ENCODE data around the gene PDE9A. TPM values are rescaled to one million over a fixed set of nuclear protein-coding genes. Genes with fewer than 3 reads are reported as not detected.

PDE9A gene
- polyA plus RNA-seq, 4 donors = 7.3 to 41.0 (median 38.6) TPM

DNA sequence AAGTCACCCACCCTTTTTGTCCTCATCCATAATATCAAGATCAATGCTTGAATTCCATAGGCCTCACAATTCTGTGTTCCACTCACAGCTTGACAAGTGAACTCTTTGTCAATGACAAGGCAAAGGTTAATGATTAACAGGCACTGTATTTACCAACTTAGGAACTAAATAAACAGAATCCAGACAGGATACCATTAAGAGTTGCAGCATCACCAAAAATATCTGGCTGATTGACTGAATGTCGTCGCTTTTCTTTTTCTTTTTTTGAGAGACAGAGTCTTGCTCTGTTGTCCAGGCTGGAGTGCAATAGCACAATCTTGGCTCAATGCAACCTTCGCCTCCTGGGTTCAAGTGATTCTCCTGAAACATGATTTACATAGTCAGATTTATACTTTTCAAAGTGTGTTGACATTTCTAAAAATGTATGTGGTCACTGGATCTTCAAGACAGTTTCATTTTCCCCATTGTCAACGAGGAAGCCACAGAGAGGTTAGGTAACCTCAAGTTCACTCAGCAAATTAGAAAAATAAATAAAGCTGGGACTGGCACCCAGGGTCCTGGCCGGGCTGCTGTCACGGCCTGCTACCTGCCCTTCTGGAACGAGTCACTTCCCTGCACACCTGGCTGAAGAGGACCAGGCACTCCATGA is 81.0 kb downstream of the PDE9A start:
- no peak for DNase-seq (ENCODE audit: low read depth in 4 of 4, low spot score in 3 of 4)

DNA sequence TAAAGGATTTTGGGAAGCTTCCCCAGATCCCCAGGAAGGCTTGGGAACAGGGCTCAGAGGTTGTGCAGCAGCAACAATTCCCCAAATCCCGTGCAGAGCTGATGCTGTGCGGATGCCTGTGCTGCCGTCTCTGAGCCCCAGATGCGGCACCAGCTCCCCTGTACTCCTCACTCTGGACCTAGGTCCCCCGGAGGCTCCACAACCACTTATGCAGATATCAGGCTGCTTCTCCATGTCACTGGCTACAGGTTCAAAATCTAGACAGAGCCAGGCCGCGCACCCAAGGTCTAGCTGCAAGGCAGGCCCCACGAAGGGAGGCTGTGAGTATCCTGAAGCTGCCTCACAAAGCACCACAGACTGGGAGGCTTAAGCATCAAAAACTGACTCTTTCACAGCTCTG is 81.6 kb downstream of the PDE9A start:
- DNase-seq (ENCODE audit: low read depth in 4 of 4, low spot score in 3 of 4) = no peak

DNA sequence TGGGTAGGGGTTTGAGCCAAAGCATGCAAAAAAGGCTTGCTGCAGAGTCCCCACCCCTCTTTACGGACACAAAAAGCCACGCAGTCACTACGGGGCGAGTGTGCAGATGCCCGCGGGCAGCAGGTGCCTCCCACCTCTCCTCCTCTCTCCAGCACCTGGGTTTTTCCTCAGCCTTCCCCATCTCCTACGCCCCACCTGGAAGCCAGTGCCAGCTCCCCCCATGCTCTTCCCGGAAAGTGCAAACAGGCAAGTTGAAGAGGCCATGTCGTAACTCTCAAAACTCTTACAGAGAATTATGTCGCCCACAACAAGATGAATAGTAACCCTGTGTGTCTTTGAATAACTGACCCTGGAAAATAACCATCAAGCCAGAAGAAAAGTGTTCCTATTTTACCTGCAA is 82.5 kb downstream of the PDE9A start:
- DNase-seq (ENCODE audit: low read depth in 4 of 4, low spot score in 3 of 4) = no peak

DNA sequence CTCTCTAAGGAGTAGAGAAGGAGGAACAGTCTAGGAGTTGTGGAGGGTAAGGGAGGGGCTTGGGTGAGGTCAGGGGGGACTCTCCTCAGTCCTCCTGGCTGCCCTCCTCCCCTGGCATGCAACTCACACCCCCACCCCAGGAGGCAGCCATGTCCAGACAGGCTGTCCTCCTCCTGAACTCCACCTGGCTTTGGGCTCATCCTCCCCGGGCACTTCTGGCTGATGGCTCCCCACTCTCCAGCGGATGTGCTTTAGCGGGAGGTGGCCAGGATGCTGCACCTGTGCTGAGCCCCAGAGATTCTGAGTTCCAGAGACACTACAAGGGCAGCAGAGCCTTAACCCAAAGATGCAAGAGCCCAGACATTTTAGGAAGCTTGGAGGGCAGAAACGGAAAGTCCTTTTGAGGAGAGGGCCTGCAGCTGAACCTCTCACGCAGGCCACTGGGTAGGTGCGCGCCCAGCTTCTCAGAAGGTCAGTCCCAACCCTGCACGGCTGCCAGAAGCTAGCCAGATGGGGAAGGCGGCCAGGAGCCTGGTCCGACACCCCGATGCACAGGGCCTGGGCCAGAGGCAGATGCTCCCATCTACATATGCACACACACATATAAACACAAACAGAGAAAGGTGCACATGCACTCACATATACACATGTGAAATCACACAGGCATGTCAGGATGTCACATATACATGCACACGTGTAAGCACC is 83.4 kb downstream of the PDE9A start:
- no peak for DNase-seq (ENCODE audit: low read depth in 4 of 4, low spot score in 3 of 4)

DNA sequence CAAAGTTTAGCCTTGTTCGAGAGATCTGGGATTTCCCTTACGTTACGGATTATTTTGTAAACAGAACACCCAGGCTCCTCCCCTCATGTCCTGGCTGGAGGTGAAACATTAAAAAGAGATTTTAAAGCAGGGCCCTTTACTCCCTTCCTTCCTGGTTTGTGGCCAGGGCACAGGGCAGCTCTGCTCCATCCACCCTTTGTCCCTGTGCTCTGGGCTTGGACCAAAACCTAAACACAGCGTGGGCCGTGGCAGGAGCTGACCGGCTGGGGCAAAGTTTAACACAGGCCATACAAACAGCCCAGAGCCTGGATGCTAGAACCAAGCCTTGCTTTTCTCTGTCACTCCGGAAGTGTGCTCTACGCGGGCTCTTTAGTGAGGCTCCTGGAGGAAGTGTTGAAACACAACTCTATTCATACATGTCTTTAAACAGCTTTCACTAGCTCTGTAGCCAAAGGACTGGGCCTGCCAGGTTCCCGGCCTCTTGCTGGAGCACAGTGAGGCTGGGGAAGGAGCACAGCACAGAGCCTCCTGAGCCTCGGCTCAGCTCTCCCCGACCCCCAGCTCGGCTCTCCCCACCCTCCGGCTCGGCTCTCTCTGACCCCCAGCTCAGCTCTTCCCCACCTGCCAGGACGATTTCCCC is 84.7 kb downstream of the PDE9A start:
- DNase-seq (ENCODE audit: low read depth in 4 of 4, low spot score in 3 of 4) = no peak

DNA sequence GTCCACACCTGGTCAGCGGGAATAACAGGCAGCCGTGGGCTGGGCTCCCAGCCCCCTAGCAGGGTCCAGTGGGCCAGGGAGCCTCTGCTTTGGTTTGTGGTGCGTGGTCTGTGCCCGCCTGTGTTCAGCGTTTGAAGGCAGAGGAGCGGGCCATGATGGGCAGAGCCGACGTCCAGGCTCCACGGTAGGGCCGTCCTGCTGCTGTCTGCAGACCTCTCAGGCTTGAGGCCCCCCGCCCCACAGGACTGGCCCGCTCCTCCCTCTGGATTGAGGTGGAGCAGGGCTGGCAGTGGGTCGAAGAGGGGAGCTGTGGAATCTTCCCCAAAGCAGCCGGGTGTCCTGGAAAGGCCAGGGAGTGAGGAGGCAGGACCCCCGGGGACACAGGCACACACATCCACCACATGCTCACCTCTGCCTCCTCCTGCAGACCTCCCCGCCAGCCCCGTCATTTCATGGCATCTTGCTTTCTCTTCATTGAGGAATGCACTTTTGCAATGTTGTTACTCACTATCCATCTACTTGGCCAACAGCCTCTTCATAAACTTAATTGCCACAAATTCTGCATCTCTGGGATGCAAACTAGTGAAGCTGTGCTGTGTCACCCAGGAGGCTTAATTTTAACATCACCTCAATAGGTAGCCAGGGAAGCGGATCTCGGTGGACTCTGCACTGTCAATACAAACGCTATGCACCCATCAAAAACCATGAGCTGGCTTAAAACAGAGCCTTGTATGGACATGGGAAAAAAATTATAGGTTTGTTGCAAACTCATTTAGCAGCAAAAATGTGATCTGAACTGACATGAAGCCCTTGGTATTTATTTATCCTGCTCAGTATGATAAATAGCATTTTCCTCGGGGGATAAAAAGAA is 85.9 kb downstream of the PDE9A start:
- DNase-seq (ENCODE audit: low read depth in 4 of 4, low spot score in 3 of 4) = no peak

DNA sequence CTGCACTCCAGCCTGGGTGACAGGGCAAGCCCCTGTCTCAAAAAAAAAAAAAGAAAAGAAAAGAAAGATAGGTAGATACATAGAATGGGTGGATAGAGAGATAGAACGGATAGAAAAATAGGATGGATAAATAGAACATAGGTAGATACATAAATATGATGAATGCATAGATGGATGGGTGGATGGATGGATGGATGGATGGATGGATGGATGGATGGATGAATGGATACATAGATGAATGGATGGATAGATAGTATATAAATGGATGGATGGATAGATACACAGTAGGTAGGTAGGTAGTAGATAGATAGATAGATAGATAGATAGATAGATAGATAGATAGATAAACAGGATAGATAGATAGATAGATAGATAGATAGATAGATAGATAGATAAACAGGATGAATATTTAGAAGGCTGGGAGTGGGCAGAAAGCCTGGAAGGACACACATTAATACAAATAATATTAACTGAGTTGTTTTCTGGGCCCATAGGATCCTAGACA is 87.0 kb downstream of the PDE9A start:
- no peak for DNase-seq (ENCODE audit: low read depth in 4 of 4, low spot score in 3 of 4)

DNA sequence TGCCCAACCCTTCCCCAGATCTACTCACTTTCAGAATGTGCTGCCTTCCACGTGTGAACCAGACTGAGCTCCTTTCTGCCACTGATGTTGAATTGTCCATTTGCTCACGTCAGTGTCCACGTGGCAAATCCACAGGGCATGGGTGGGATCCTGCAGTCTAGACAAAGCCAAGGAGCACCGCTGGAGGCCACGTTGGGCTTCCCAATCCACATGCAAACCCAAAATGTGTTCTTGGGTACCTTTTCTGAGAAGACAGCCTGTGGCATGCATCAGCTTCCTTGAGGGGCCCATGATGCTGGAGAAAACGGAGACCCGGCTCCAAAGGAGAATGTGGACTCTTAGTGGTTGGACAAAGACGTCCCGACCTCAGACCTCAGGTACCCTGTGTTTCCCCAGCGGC is 87.6 kb downstream of the PDE9A start:
- no peak for DNase-seq (ENCODE audit: low read depth in 4 of 4, low spot score in 3 of 4)

DNA sequence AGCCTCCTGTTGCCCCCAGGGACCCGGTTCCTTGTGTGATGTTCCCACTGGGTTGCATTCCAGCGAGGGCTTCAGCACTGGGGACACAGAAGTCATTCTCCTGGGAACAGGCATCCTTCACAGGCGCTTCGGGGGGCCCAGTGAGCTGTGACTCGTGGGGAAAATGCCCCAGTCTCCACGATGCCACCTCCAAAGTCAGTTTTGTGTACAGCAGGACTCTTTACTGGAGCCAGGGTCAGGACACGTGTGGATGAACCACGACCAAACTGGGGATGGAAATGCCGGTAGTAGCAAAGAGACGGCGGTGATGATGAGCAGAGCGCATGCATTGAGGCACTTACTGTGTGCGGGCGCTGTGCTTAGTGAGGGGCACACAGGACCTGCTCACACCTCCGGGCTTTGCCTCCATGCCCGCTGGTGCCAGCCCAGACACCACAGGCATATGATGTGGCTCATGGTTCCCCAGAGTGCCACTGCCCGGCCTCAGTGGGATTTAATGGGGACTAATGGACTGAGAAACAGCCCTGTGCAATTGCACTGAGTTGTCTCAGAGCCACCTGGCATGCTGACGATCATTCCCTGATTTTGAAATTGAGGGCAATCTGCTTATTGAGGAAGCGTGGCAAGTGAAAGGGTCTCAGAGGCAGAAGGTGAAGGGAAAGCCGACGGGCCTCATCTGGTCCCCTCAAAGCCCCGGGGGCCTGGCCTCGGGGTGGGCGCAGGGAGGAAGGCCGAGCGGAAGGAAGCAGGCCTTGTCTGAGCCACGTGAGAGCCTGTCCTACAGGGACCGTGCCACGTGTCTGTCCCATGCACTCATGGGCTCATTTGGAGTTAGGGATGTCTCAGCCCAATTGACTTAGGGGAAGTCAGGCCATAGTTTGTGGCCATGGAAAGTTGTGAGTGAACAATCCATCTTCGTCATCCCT is 91.4 kb downstream of the PDE9A start:
- DNase-seq (ENCODE audit: low read depth in 4 of 4, low spot score in 3 of 4) = no peak

DNA sequence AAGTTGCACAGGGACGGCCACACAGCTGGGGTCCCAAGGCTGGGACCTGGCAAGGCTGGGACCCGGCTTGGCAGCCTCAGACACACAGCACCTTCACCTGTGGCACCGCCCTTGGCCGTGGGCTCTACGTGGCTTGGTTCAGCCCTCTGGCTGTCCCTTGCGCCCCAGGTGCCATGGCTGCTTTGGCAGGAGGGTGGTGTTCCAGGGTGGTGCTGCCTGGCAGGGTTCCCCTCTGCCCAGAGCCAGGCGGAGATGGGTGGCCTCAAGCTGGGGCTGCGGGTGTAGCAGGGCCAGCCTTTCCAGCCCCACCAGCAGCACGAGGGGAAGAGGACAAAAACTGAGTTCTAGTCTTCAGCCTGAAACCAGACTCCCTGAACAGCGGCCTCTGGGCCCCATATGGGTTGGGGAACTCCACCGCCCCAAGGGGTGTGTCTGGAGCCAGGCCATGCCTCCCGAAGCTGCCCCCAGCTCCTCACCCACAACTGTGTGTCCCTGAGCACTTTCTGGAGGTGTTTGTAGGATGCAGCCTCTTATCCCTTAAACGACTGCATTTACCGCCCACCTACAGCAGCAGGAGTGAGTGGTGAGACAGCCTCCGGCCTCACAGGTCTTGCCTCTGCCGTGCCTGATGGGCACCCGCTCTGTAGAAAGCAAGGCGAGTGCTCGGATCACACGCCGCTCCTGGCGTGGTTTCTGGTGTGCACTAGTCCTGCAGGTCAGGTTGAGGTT is 92.3 kb downstream of the PDE9A start:
- no peak for DNase-seq (ENCODE audit: low read depth in 4 of 4, low spot score in 3 of 4)

DNA sequence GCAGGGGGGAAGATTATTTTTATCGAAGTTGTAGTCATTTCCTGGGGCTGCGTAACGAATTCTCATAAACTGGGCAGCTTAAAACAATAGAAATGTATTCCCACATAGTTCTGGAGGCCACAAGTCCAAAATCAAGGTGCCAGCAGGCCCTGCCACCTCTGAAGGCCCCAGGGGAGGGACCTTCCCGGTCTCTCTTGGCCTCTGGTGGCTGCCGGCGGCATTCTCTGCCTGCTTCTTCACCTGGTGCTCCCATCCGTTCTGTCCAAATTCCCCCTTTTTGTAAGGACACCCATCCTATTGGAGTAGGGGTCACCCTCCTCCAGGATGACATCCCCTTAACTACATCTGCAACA is 92.8 kb downstream of the PDE9A start:
- no peak for DNase-seq (ENCODE audit: low read depth in 4 of 4, low spot score in 3 of 4)

DNA sequence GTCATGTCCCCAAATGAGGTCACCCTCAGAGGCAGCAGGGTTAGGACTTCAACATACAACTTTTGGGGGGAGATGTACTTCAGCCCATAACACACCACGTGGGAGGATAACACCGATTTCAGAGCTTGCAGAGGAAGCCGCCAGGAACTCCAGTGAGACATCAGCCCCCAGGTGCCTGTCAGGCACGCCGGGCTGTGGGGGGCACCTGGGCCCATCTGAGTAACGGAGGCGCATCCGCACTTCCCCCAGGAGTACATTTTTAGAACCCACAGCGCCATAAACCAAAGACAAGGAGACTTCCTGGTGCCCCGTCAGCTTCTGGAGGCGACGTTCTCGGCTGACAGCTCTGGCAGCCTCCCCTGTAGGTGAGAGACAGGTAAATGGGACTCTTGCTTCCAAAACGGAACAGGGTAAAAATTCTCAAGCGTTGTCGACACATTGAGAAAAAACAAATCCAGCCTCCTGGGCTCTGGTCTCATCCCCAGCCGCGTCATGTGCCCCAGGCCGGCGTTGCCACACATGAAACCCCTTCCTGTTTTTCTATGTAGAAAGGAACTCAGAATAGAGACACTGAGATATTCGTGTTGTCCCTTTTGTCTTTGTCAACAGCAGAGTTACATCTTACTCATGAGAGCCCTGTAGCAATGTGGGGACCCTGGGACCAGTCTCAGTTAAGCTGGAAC is 93.3 kb downstream of the PDE9A start:
- DNase-seq (ENCODE audit: low read depth in 4 of 4, low spot score in 3 of 4) = no peak

DNA sequence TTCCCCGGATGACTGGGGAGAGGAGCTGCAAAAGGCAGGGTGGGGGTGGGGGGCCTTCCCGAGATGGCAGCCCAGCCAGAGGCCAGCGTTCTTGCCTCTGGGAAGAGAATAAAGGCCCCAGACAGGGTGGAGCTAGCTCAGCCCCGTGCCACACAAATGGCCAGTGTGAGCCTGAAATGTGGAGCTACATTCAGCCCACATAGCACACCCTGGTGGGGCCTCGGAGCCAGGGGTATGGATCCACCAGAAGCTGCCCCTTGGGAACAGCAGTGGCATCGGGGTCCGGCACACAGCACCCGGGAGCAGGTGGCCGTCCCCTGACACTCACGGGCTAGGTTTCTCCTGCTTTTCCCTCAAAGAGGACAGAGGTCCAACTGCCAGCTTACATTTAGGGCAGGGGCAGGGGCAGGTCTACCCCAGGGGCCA is 93.9 kb downstream of the PDE9A start:
- DNase-seq (ENCODE audit: low read depth in 4 of 4, low spot score in 3 of 4) = no peak

DNA sequence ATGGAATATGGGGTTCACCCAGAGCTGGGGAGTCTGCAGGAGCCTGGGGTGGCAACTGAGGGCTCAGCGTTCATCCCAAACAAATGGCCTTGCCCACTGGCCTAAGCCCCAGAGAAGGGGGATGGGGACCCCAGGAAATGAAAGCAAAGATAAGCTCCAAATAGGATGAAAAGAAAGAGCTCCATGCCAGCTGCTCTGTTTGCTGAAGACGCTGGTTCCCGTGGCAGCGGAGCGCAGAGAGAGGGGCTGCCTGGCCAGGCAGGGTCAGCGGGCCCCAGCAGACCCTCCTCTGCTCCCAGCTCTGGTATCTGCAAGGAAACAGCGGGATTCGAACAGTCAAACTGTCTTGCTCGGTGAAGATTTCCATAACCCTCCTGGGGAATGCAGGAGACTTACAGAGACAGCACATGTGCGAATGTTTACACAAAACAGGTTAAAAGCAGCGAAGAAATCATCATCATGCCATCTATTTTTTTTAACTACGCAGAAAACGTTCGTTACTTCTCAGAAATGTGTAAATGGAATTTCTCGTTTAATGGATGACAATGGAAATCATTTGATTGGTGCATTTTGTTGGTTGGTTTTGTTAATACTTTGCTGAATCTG is 94.4 kb downstream of the PDE9A start:
- no peak for DNase-seq (ENCODE audit: low read depth in 4 of 4, low spot score in 3 of 4)

DNA sequence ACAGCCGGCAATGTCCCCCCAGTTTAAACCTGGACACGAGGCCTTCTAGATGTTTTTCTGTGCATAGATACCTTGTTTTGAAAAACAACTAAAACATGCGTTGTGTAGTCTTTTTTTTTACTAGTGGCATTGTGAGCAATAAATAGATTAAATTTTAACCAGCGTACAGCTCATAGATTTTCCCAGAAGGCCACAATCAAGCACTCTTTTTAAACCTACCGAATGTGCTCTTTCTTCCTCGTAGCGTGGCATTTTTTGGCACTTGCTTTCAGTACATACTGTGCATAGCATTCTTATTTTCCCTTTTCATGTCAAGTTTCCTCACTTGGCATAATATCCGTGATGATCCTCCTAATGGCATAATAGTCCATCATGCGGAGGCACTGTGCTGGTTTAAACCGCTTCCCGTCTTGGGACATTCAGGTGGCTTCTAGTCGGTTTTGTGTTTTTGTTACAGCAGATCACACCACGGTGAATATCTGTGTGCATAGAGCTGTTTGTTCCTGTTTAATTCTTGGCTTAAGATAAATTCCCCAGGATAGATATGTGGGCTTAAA is 95.3 kb downstream of the PDE9A start:
- no peak for DNase-seq (ENCODE audit: low read depth in 4 of 4, low spot score in 3 of 4)

DNA sequence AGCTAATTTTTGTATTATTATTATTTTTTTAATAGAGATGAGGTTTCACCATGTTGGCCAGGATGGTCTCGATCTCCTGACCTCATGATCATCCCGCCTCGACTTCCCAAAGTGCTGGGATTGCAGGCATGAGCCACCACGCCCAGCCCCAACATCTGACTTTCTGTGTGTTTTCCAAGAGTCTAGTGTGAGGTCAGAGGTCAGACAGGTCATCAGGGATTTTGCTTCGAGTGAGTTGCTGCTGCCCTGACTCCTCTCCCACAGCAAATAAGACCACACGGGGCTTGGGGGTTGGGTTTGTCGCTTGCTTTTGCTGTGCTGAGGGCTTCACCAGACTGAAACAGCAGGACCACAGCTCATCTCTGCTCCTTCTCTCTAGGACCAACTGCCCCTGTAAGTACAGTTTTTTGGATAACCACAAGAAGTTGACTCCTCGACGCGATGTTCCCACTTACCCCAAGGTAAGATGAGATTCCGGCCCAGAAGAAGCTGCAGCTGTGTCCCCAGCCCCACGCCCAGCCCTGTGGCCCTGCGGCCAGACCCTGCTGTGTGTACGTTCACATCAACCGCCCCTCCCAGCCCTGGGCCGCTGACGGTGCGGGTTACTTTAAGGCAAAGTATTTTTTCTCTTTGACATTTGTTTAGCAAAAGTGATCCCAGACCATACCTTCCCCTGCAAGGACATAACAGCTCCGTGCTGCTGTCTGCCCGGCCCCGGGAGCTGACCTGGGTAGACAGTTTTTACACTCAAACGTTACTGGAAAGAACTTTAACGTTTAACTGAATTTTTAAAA is 97.5 kb downstream of the PDE9A start:
- DNase-seq (ENCODE audit: low read depth in 4 of 4, low spot score in 3 of 4) = no peak

DNA sequence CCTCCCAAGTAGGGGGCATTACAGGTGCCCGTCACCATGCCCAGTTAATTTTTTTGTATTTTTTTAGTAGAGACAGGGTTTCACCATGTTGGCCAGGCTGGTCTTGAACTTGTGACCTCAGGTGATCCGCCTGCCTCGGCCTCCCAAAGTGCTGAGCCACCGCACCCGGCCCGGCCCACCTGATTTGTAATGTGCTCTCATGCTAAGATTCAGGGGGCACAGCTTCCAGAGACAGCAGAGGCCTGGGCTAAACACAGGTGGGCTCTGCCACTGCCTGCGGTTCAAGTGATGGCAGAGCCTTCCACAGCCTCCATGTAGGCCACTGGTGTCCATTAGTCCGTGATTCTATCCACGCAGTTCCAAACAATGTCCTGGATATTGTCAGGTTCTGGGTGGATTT is 98.4 kb downstream of the PDE9A start:
- DNase-seq (ENCODE audit: low read depth in 4 of 4, low spot score in 3 of 4) = no peak
